Activated naive CD8-positive, alpha-beta T cell treated with anti-CD3 and anti-CD28 coated beads, Interleukin-2, amount 10 ng/mL, durations not matched to agents 7 days and 5 days (primary cell): Measurements from ENCODE around the gene TYRP1. TPM values are rescaled to one million over a fixed set of nuclear protein-coding genes. Genes with fewer than 3 reads are reported as not detected.

ENCODE experiments used
- total RNA-seq, 2 experiments: library from RNA; stranded (reverse); gene quantifications; one replicate each; pipeline ENCODE4 v1.2.3, GENCODE V29; 2021

Gene TYRP1
- total RNA-seq, 2 experiments from 2014 or later: not detected

Other genes with a start within 250 kb of the TYRP1 start
- not detected for gene LURAP1L, start 81.6 kb downstream of the TYRP1 start, total RNA-seq